Fibroblast of lung (primary cell): ENCODE results near the gene GBF1. TPM values are rescaled to one million over a fixed set of nuclear protein-coding genes. Genes with fewer than 3 reads are reported as not detected.

Experiments used
- DNase-seq, 2 donors: peaks; one replicate each; pipeline versions ENCODE4 v3.0.0 to v3.0.0-alpha.2; 2010; ENCODE audit warnings: low read depth in 2 of 2
- H2AFZ ChIP-seq: 2 replicates; pipeline ENCODE4 v1.5.1; 2012; ENCODE audit warnings: low read length, control low read depth, inconsistent platforms
- H3K27ac ChIP-seq: 2 replicates; pipeline ENCODE4 v1.5.1; 2011; ENCODE audit warnings: low read length, control low read depth; ENCODE audit not compliant: insufficient read depth
- H3K27me3 ChIP-seq: 2 replicates; pipeline ENCODE4 v1.5.1; 2011; ENCODE audit warnings: mild to moderate bottlenecking, low read length; ENCODE audit not compliant: control insufficient read depth, insufficient read depth
- H3K36me3 ChIP-seq: 2 replicates; pipeline ENCODE4 v1.5.1; 2011; ENCODE audit warnings: low read length; ENCODE audit not compliant: control insufficient read depth, insufficient read depth
- H3K4me1 ChIP-seq: 2 replicates; pipeline ENCODE4 v1.5.1; 2011; ENCODE audit warnings: low read length; ENCODE audit not compliant: control insufficient read depth, insufficient read depth; ENCODE audit errors: extremely low read depth
- H3K4me2 ChIP-seq: 2 replicates; pipeline ENCODE4 v1.5.1; 2011; ENCODE audit warnings: low read length, control low read depth; ENCODE audit not compliant: insufficient read depth; ENCODE audit errors: extremely low read depth
- H3K4me3 ChIP-seq, 4 experiments: fragments of 200-600 bp in 1 of 4; sonication (generic) in 1 of 4; replicated peaks in 1 of 4; 2 replicates each; pipeline ENCODE4 v1.5.1; 2011 to 2016; ENCODE audit warnings: low read length in 4 of 4, low read depth in 3 of 4, mild to moderate bottlenecking in 3 of 4, control low read depth in 2 of 4, inconsistent platforms in 1 of 4, mixed read lengths in 1 of 4; ENCODE audit not compliant: insufficient read depth in 1 of 4; ENCODE audit errors: control extremely low read depth in 1 of 4
- H3K79me2 ChIP-seq: 2 replicates; pipeline ENCODE4 v1.5.1; 2012; ENCODE audit warnings: mild to moderate bottlenecking, low read length, inconsistent platforms; ENCODE audit not compliant: control insufficient read depth, insufficient read depth
- H3K9ac ChIP-seq: 2 replicates; pipeline ENCODE4 v1.5.1; 2011; ENCODE audit warnings: mild to moderate bottlenecking, low read length, control low read depth; ENCODE audit not compliant: insufficient read depth
- H3K9me3 ChIP-seq: 2 replicates; pipeline ENCODE4 v1.5.1; 2012; ENCODE audit warnings: low read depth, low read length; ENCODE audit not compliant: control insufficient read depth, insufficient read depth
- H4K20me1 ChIP-seq: 2 replicates; pipeline ENCODE4 v1.5.1; 2011; ENCODE audit warnings: low read length; ENCODE audit not compliant: control insufficient read depth, insufficient read depth; ENCODE audit errors: extremely low read depth
- CTCF ChIP-seq, 2 donors: IDR thresholded peaks in 1 of 2; conservative IDR thresholded peaks in 1 of 2; 1 replicate in 1 of 2; 2 replicates in 1 of 2; pipeline ENCODE4 v1.5.1; 2011 to 2012; ENCODE audit warnings: low read length in 2 of 2, control low read depth in 1 of 2, inconsistent platforms in 1 of 2, low read depth in 1 of 2, mild to moderate bottlenecking in 1 of 2
- EZH2 ChIP-seq: IDR thresholded peaks from 2 replicates; pipeline ENCODE4 v1.5.1; 2012; ENCODE audit warnings: low read length, control low read depth, mild to moderate bottlenecking; ENCODE audit errors: missing control alignments
- polyA plus RNA-seq, 2 donors: library from polyadenylated mRNA; depleted of rRNA in 1 of 2; stranded (reverse) in 1 of 2; unstranded in 1 of 2; fragments of >200 nt; gene quantifications; 2 replicates each; pipeline ENCODE4 v1.2.1, GENCODE V29; 2011 to 2012; ENCODE audit warnings: missing spikeins in 1 of 2
- total RNA-seq: library from RNA; depleted of rRNA; stranded (reverse); fragments of >200 nt; gene quantifications from 2 replicates; pipeline ENCODE4 v1.2.1, GENCODE V29; 2014

Gene GBF1
- total and polyA plus RNA-seq, 2 donors (not counting 1 experiment from before 2014, with no cell fraction given): 24.1 to 24.6 TPM

- Histone ChIP-seq H3K27ac (peak overlapping the region; percentile 74), H2AFZ (peak overlapping the region; percentile 90), H3K4me1 (peaks cover 22% of the 10 kb centered on the region), H3K9ac (peak overlapping the region; percentile 62), H3K4me3 (peak overlapping the region; percentile 72 to 94 (median 92)), H3K4me2 (peak overlapping the region; percentile 94), H3K27me3 (peaks cover 14% of the 10 kb centered on the region), H3K36me3 (peaks cover 11% of the 10 kb centered on the region), H4K20me1 (peaks cover 1% of the 10 kb centered on the region), H3K79me2 (peaks cover 3% of the 10 kb centered on the region), H3K9me3 (no peaks in the 10 kb centered on the region)
- DNase-seq: no peak
- TF ChIP-seq CTCF (conservative IDR thresholded peaks at IDR 0.05 in 1 of 2, IDR thresholded peaks at IDR 0.05 in 1 of 2; ENCODE audit: low read depth in 1 of 2, low read length in 2 of 2): no peak
- no peak for TF ChIP-seq EZH2
Observed at GRCh38 chr10:102421507-102421756, 176.1 kb downstream of the GBF1 start.

GRCh38 chr10:102421757-102422512 lies 176.6 kb downstream of the GBF1 start:
- no peaks in the 10 kb centered on the region for H3K9me3 ChIP-seq
- peaks cover 11% of the 10 kb centered on the region for H3K36me3 ChIP-seq
- peak overlapping the region; percentile 72 to 94 (median 92) for H3K4me3 ChIP-seq
- peak overlapping the region; percentile 94 for H3K4me2 ChIP-seq
- H2AFZ ChIP-seq: peak overlapping the region; percentile 90
- H3K79me2 ChIP-seq: peaks cover 3% of the 10 kb centered on the region
- H3K27ac ChIP-seq: peak overlapping the region; percentile 74
- peaks cover 14% of the 10 kb centered on the region for H3K27me3 ChIP-seq
- peaks cover 2% of the 10 kb centered on the region for H4K20me1 ChIP-seq
- DNase-seq: no peak
- peaks cover 24% of the 10 kb centered on the region for H3K4me1 ChIP-seq
- H3K9ac ChIP-seq: peak overlapping the region; percentile 62
- TF ChIP-seq EZH2: no peak
- TF ChIP-seq CTCF (conservative IDR thresholded peaks at IDR 0.05 in 1 of 2, IDR thresholded peaks at IDR 0.05 in 1 of 2; ENCODE audit: low read depth in 1 of 2, low read length in 2 of 2): no peak

GRCh38 chr10:102422545-102423129 lies 177.3 kb downstream of the GBF1 start:
- peaks cover 11% of the 10 kb centered on the region for H3K36me3 ChIP-seq
- peak overlapping the region; percentile 94 for H3K4me2 ChIP-seq
- H2AFZ ChIP-seq: peak overlapping the region; percentile 26
- H3K9ac ChIP-seq: no peak overlapping the region
- H4K20me1 ChIP-seq: peaks cover 2% of the 10 kb centered on the region
- DNase-seq: peak; percentile 62 to 71
- H3K79me2 ChIP-seq: peaks cover 3% of the 10 kb centered on the region
- no peak for TF ChIP-seq EZH2
- TF ChIP-seq CTCF (conservative IDR thresholded peaks at IDR 0.05 in 1 of 2, IDR thresholded peaks at IDR 0.05 in 1 of 2; ENCODE audit: low read depth in 1 of 2, low read length in 2 of 2): peak; percentile 56 to 80
- peaks cover 14% of the 10 kb centered on the region for H3K27me3 ChIP-seq
- H3K27ac ChIP-seq: peak overlapping the region; percentile 74
- H3K9me3 ChIP-seq: no peaks in the 10 kb centered on the region
- H3K4me1 ChIP-seq: peaks cover 24% of the 10 kb centered on the region
- peak overlapping the region; percentile 72 to 94 (median 92) for H3K4me3 ChIP-seq
